GM21526 (cell line): ENCODE data around the gene SEC24C.
A peak's percentile ranks its signal among the peaks of the same experiment; 100 is the strongest.
"Not testable (repeated sequence)": the region's sequence is repeated elsewhere in the genome, so short reads cannot be mapped to it uniquely, and the experiment has no call there.

ENCODE experiments used
- ATAC-seq: cut with Tn5 transposase; IDR thresholded peaks from one replicate; pipeline ENCODE4 v1.9.1; 2021; ENCODE audit warnings: moderate library complexity; ENCODE audit not compliant: unreplicated experiment, low FRiP score

SEC24C gene

DNA sequence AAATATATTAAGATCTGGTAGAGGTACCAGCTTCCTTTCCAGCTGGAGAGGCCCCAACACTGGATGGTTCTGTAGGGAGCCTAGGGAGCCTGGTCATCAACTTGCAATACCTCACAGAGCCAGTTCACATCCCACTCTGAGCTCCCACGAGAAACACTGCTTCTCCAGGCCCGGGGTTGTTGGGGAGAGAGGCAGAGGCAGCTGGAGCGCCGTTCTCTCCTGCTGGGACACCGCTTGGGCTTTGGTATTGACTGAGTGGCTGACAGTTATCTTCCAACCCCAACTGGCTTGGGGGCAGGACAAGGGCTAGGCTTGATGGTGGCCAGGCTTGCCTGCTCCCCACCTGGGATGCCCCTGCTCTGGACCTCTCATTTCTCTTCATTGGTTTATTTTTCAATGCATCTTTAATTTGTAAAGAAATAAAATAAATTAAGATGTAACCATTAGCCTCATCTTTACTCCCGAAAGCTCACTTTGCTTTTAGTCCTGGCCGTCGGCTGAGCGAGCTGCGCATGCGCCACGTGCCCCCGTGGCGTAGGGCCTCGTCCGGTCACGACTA, 27.6 kb downstream of the SEC24C start:
- peak; percentile 36 for ATAC-seq

GRCh38 chr10:73772281-73773151, 28.3 kb downstream of the SEC24C start:
- ATAC-seq: peak; percentile 48

DNA sequence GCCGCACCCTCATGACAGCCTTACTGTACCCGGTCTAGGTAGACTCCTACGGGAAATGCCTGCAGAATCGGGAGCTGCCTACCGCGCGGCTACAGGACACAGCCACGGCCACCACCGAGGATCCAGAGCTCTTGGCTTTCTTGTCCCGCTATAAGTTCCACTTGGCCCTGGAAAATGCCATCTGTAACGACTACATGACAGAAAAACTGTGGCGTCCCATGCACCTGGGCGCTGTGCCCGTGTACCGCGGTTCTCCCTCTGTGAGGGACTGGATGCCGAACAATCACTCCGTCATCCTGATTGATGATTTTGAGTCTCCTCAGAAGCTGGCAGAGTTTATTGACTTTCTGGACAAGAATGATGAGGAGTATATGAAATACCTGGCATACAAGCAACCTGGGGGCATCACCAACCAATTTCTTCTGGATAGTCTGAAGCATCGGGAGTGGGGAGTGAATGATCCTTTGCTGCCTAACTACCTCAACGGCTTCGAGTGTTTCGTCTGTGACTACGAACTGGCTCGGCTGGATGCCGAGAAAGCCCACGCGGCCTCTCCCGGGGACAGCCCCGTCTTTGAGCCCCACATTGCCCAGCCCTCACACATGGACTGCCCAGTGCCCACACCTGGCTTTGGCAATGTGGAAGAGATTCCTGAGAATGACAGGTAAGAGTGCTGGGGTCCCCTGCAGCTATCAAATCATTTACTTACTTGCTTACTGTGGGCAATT, 29.1 kb downstream of the SEC24C start:
- peak; percentile 4 for ATAC-seq

DNA sequence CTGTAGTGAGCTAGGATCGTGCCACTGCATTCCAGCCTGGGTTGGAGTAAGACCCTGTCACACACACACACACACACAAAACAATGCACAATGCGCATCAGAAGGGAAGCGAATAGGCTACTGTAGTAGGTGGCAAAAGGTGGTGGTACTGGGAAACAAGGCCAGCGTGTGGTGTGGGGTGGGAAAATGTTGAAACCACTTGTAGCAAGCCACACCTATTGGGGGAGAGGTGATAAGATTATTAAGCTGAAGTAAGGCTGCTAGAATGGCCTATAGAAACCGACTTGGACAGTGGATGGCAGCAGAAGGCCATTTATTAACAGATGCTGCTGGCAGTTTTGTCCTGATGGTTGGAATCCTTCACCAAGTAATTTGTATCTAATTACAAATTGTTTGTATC, 30.5 kb downstream of the SEC24C start:
- no peak for ATAC-seq

DNA sequence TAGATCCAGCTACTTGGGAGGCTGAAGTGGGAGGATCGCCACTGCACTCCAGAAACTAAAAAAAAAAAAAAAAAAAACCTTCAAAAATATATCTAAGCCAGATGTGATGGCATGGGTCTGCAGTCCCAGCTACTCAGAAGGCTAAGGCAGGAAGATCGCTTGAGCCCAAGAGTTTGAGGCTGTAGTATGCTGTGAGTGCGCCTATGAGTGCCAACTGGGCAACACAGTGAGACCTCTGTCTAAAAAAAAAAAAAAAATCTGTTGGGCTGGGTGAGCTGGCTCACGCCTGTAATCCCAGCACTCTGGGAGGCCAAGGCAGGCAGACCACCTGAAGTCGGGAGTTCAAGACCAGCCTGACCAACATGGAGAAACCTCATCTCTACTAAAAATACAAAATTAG, 34.8 kb downstream of the SEC24C start:
- ATAC-seq: no peak

DNA sequence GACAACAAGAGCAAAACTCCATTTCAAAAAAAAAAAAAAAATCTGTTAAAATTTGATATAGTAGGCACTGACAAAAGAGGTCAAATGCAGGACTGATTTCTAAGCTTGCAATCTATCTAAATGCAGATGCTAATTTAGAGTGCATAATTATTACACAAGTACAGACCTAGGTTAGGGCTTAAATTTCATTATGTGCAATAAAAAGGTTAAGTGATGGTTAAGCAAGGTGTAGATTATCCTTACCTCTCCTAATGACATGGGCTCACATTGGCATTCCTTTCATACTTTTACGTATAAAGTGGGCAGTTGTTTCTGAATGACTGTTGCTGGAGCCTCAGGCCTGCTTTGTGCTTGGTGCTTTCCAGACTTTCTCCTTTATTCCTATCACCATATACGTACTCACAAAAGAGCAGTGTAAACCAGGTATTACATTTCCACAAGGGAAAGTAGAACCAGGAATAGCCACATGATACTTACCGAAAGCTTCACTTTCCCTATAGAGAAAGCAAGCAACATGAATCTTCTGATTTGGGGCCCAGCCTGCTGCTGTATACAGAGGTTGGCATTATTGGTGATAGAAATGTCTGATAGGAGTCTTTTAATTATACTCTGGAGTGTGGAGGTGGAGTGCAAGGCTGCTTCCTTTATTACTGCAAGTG, 35.5 kb downstream of the SEC24C start:
- no peak for ATAC-seq

DNA sequence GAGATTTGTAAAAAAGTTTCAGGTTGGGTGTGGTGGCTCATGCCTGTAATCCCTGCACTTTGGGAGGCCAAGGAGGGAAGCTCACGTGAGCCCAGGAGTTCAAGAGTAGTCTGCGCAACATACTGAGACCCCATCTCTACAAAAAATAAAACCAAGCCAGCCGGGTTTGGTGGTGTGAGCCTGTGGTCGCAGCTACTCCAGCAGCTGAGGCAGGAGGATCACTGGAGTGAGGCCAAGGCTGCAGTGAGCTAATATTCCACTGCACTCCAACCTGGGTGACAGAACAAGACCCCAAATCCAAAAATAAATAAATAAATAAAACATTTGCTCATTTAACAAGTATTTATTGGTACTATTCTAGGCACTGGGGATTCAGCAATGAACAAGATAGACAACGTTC, 36.1 kb downstream of the SEC24C start:
- no peak for ATAC-seq

DNA sequence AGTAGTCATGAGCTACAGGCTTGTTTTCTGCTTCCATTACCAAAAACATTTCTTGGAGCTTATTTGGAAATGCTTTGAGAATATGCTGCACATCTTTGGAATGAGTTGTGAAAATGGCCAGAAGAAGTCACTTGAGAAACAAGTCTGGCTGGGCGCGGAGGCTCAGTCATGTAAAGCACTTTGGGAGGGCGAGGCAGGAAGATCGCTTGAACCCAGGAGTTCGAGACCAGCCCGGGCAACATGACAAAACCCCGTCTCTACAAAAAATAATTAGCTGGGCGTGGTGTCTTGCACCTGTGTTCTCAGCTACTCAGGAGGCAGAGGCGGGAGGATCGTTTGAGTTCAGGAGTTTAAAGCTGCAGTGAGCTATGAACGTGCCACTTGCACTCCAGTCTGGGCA, 36.8 kb downstream of the SEC24C start:
- no peak for ATAC-seq

DNA sequence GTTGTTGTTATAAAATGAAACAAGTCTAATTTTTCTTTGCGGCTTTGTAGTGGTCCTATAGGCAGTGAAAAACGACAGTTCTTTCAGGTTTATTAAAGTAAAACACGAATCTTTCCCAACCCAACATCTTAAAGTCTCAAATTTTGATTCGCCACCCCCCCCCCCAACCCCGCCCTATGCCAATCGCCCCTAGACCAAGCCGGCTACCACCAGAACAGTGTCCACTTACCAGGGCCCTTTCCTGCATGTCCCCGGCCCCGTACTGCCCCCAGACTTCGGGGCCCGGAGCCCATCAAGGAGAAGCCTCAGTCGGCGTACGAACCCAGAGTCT, 37.3 kb downstream of the SEC24C start:
- no peak for ATAC-seq

GRCh38 chr10:73781879-73782748, 37.9 kb downstream of the SEC24C start, which contains the start of gene CHCHD1:
Gene CHCHD1 (plus strand): TSS chr10:73782048. CDS start chr10:73782076, 28 bp downstream.
- peak; percentile 47 for ATAC-seq

DNA sequence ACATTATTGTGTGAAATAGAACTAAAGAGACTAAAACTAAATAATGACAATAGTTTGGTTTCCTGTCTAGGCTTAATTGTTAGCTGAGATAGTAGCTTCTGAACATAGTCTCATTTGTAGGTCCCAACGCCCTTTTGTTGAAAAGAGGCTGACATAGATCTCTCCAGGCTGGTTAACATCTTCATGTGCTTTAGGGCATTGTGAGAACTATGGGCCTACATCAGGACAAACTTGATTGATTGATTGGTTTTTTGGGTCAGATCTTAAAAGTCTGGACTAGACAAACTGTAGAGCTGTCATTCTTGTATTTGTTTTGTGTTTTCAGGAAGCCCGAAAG, 38.5 kb downstream of the SEC24C start:
- ATAC-seq: no peak

DNA sequence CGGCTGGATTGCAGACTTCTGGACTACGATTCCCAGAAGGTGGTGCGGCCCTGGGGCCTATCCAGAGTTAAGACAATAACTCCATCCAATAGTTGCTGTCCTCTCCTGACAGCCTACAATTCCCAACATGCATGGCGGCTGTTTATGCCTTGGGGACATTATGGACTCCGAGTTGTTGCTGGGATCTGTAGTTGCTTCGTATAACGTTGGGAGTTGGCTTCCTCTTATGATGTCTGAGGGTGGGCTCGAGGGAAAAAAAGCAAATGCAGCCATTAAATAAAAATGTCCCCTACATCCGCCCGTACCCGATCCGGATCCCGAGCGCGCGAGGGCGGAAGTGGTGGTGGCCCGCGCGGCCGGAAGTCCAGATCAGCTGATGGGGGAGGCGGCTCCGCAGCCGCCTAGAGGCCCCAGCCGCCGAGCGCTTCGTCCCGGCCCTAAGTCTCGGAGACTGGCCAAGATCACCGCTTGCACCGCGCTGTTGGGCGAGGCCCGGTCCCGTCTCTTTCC, 41.1 kb downstream of the SEC24C start, which contains the start of gene ZSWIM8:
TSS of gene ZSWIM8 (plus strand) at position 396 of the 510 bp plus-strand sequence. CDS start 273 bp downstream, outside the sequence.
- peak; percentile 55 for ATAC-seq

DNA sequence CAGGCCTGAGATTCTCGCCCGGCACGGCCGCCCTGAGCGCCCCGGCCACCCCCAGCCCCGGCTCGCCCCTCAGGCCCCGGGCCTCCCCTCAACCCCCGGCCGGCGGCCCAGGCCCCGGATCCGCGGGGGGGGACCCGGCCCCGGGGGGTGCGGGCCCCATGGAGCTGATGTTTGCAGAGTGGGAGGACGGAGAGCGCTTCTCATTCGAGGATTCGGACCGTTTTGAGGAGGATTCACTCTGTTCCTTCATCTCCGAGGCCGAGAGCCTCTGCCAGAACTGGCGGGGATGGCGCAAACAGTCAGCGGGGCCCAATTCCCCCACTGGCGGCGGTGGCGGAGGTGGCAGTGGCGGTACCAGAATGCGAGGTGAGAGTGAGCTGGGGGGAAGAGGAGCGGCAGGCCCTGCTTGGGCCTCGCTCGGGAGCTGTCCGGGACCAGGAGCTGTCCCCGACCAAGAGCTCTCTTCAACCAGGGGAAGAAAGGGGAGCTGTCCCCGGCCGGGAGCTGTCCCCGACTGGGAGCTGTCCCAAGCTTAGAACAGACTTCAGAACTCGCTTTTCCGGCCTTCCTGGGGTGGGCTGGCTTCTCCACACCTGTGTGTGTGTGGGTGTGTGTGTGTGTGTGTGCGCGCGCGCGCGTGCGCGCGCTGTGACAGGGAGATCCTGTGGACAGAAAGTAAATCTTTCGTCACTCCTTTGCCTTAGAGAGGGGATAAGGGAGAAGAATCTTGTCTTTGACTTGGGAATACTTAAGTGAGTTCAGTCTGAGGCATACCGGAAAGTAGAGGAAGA, 41.7 kb downstream of the SEC24C start:
- ATAC-seq: peak; percentile 22

DNA sequence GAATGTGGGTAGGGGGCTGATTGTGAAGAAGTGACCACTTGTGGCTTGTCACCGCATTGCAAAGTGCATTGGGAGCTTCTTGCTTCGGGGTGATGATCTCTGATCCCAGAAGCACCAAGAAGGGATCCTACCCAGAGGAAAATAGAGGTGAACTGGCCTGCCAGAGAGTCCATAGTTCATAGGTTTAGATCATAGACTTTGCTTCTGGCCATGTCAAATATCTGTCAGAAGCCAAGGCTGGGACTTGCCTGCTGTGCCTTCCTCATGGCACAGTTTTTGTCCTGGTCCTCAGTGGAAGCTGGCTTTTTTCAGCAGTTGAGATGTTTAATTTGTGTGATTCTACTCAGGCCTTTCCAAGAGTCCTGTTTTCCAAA, 42.3 kb downstream of the SEC24C start:
- ATAC-seq: no peak

- ATAC-seq: not testable (repeated sequence)
These were observed 43.0 kb downstream of the SEC24C start for GRCh38 chr10:73787031-73787800.

- no peak for ATAC-seq
These were observed 44.9 kb downstream of the SEC24C start for GRCh38 chr10:73788864-73789658.

DNA sequence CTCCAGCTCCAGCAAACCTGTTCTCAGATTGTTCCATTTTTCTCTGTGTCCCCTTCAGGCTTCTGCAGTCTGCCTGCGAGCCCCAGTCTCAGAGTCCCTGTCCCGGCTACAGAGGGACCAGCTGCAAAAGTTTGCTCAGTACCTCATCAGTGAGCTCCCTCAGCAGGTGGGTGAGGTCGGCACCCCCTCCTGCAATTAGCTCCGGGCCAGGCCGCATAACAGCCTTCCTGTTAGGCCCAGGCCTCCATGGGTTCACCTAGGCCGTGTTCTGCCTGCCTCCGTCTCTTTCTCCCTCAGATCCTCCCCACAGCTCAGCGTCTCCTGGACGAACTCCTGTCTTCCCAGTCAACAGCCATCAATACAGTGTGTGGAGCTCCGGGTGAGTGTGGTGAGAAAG, 45.5 kb downstream of the SEC24C start:
- ATAC-seq: no peak
